Liver (tissue), 3 donors: Measurements from ENCODE around the gene PPT2.

Experiments used
- FOXA2 ChIP-seq: IDR thresholded peaks from 2 replicates; pipeline ENCODE4 v1.6.1; 2016; ENCODE audit warnings: antibody characterized with exemption
- HNF4G ChIP-seq: IDR thresholded peaks from 2 replicates; pipeline ENCODE4 v1.6.1; 2016; ENCODE audit warnings: antibody characterized with exemption
- RAD21 ChIP-seq, 2 donors: IDR thresholded peaks; 2 replicates each; pipeline ENCODE4 v1.6.1; 2016; ENCODE audit warnings: antibody characterized with exemption in 2 of 2, mild to moderate bottlenecking in 2 of 2
- RXRA ChIP-seq, 2 donors: IDR thresholded peaks; 2 replicates each; pipeline ENCODE4 v1.6.1; 2017 to 2018; ENCODE audit warnings: antibody characterized with exemption in 2 of 2, mild to moderate bottlenecking in 1 of 2
- SP1 ChIP-seq: IDR thresholded peaks from 2 replicates; pipeline ENCODE4 v1.6.1; 2018; ENCODE audit warnings: antibody characterized with exemption, mild to moderate bottlenecking
- TAF1 ChIP-seq: conservative IDR thresholded peaks from 2 replicates; pipeline ENCODE4 v1.6.1; 2016; ENCODE audit warnings: antibody characterized with exemption, mild to moderate bottlenecking
- TF ChIP-seq, protein P1 (sequence below): IDR thresholded peaks from 2 replicates; pipeline ENCODE4 v1.6.1; 2016; ENCODE audit warnings: antibody characterized with exemption, mild to moderate bottlenecking
- TF ChIP-seq, protein P2 (sequence below): fragments of 150-350 bp; IDR thresholded peaks from 2 replicates; pipeline ENCODE4 v1.5.1; 2017; ENCODE audit warnings: improper control_type of control experiment, low read depth, low read length; ENCODE audit not compliant: missing input control
- TF ChIP-seq, protein P3 (sequence below): IDR thresholded peaks from 2 replicates; pipeline ENCODE4 v1.6.1; 2016; ENCODE audit warnings: antibody characterized with exemption
- TF ChIP-seq, protein P4 (sequence below): IDR thresholded peaks from 2 replicates; pipeline ENCODE4 v1.6.1; 2016; ENCODE audit warnings: antibody characterized with exemption
- TF ChIP-seq, protein P5 (sequence below): IDR thresholded peaks from 2 replicates; pipeline ENCODE4 v1.6.1; 2016; ENCODE audit warnings: antibody characterized with exemption
- donor health status: healthy.
- donor health status: healthy.

DNA sequence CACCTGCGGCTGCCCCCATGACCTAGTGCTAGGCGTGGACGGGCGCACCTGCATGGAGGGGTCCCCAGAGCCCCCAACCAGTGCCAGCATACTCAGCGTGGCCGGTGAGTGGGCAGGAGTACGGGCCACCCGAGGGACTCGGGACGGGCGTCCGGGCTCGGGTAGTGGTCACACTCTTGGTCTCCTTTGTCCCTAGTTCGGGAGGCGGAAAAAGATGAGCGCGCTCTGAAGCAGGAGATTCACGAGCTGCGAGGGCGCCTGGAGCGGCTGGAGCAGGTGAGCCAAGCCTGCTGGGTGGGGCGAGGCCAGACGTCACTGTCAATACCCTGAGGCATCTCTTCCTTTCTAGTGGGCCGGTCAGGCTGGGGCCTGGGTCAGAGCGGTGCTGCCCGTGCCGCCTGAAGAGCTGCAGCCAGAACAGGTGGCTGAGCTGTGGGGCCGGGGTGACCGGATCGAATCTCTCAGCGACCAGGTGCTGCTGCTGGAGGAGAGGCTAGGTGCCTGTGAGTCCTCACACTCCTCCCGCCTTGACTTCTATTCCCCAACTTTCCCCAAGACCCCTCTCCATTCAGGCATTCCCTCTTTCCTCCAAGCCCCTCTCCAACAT, 13.3 kb downstream of the PPT2 start:
- TF ChIP-seq, protein P1, sequence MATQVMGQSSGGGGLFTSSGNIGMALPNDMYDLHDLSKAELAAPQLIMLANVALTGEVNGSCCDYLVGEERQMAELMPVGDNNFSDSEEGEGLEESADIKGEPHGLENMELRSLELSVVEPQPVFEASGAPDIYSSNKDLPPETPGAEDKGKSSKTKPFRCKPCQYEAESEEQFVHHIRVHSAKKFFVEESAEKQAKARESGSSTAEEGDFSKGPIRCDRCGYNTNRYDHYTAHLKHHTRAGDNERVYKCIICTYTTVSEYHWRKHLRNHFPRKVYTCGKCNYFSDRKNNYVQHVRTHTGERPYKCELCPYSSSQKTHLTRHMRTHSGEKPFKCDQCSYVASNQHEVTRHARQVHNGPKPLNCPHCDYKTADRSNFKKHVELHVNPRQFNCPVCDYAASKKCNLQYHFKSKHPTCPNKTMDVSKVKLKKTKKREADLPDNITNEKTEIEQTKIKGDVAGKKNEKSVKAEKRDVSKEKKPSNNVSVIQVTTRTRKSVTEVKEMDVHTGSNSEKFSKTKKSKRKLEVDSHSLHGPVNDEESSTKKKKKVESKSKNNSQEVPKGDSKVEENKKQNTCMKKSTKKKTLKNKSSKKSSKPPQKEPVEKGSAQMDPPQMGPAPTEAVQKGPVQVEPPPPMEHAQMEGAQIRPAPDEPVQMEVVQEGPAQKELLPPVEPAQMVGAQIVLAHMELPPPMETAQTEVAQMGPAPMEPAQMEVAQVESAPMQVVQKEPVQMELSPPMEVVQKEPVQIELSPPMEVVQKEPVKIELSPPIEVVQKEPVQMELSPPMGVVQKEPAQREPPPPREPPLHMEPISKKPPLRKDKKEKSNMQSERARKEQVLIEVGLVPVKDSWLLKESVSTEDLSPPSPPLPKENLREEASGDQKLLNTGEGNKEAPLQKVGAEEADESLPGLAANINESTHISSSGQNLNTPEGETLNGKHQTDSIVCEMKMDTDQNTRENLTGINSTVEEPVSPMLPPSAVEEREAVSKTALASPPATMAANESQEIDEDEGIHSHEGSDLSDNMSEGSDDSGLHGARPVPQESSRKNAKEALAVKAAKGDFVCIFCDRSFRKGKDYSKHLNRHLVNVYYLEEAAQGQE = no peak
- TF ChIP-seq, protein P2, sequence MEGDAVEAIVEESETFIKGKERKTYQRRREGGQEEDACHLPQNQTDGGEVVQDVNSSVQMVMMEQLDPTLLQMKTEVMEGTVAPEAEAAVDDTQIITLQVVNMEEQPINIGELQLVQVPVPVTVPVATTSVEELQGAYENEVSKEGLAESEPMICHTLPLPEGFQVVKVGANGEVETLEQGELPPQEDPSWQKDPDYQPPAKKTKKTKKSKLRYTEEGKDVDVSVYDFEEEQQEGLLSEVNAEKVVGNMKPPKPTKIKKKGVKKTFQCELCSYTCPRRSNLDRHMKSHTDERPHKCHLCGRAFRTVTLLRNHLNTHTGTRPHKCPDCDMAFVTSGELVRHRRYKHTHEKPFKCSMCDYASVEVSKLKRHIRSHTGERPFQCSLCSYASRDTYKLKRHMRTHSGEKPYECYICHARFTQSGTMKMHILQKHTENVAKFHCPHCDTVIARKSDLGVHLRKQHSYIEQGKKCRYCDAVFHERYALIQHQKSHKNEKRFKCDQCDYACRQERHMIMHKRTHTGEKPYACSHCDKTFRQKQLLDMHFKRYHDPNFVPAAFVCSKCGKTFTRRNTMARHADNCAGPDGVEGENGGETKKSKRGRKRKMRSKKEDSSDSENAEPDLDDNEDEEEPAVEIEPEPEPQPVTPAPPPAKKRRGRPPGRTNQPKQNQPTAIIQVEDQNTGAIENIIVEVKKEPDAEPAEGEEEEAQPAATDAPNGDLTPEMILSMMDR = no peak
- TF ChIP-seq, protein P3, sequence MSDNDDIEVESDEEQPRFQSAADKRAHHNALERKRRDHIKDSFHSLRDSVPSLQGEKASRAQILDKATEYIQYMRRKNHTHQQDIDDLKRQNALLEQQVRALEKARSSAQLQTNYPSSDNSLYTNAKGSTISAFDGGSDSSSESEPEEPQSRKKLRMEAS = no peak
- TF ChIP-seq HNF4G (no peak), RAD21 (IDR thresholded peaks at IDR 0.05) (no peak), FOXA2 (no peak), TAF1 (no peak), SP1 (no peak), RXRA (IDR thresholded peaks at IDR 0.05) (no peak)
- TF ChIP-seq, protein P4, sequence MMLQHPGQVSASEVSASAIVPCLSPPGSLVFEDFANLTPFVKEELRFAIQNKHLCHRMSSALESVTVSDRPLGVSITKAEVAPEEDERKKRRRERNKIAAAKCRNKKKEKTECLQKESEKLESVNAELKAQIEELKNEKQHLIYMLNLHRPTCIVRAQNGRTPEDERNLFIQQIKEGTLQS = no peak
- TF ChIP-seq, protein P5, sequence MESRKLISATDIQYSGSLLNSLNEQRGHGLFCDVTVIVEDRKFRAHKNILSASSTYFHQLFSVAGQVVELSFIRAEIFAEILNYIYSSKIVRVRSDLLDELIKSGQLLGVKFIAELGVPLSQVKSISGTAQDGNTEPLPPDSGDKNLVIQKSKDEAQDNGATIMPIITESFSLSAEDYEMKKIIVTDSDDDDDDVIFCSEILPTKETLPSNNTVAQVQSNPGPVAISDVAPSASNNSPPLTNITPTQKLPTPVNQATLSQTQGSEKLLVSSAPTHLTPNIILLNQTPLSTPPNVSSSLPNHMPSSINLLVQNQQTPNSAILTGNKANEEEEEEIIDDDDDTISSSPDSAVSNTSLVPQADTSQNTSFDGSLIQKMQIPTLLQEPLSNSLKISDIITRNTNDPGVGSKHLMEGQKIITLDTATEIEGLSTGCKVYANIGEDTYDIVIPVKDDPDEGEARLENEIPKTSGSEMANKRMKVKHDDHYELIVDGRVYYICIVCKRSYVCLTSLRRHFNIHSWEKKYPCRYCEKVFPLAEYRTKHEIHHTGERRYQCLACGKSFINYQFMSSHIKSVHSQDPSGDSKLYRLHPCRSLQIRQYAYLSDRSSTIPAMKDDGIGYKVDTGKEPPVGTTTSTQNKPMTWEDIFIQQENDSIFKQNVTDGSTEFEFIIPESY = no peak
